ENCODE results near the gene NCL. TPM values are rescaled to one million over a fixed set of nuclear protein-coding genes. Genes with fewer than 3 reads are reported as not detected.

NCL gene
- total RNA-seq, 1 experiment from 2014 or later: 1,328 TPM

DNA sequence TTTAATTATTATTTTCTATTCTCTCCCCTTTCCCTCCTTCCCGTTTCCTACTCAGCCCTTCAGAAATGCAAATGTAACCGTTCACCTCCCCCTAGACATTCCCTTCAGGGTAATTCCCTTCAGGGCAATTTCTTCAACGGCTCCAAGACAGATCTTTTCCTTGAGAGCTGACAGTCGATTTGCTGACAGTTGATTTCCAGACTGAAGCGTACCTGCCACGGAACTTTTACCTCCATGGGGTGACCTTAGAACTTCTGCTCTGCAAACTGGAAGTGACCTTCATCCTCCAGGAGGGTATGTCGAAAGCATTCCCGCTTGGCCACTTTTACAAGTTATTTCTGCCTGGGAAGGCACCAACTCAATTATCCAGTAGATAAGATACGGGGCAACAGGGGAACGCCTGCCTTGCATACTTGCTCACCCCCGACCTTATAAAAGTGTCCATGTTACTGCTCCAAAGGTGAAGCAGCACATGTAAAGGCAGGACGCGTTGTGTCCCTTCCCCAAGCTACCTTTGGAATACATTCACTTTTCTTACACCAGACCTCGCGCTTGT is 50.3 kb downstream of the NCL start:
- Histone ChIP-seq H3K27me3 (replicated peaks; ENCODE audit: insufficient read depth, low read depth, low read length, poor library complexity) (no peaks in the 10 kb centered on the region), H3K4me3 (ENCODE audit: low read depth, low read length, poor library complexity, severe bottlenecking) (no peak overlapping the region), H3K36me3 (ENCODE audit: insufficient read depth, low read length, poor library complexity, severe bottlenecking) (no peaks in the 10 kb centered on the region), H3K9me3 (ENCODE audit: low read depth, low read length, poor library complexity, severe bottlenecking) (peaks cover 9% of the 10 kb centered on the region), H3K27ac (ENCODE audit: low read depth, low read length, poor library complexity, severe bottlenecking) (no peak overlapping the region), H3K4me1 (ENCODE audit: insufficient read depth, low read length, poor library complexity, severe bottlenecking) (no peaks in the 10 kb centered on the region)
- TF ChIP-seq, protein P1, sequence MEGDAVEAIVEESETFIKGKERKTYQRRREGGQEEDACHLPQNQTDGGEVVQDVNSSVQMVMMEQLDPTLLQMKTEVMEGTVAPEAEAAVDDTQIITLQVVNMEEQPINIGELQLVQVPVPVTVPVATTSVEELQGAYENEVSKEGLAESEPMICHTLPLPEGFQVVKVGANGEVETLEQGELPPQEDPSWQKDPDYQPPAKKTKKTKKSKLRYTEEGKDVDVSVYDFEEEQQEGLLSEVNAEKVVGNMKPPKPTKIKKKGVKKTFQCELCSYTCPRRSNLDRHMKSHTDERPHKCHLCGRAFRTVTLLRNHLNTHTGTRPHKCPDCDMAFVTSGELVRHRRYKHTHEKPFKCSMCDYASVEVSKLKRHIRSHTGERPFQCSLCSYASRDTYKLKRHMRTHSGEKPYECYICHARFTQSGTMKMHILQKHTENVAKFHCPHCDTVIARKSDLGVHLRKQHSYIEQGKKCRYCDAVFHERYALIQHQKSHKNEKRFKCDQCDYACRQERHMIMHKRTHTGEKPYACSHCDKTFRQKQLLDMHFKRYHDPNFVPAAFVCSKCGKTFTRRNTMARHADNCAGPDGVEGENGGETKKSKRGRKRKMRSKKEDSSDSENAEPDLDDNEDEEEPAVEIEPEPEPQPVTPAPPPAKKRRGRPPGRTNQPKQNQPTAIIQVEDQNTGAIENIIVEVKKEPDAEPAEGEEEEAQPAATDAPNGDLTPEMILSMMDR (conservative IDR thresholded peaks at IDR 0.05; ENCODE audit: low read depth, low read length): no peak
- no peak for TF ChIP-seq EZH2 (IDR thresholded peaks at IDR 0.05; ENCODE audit: borderline replicate concordance, low read depth, low read length, poor library complexity, severe bottlenecking)
- intact Hi-C loops (cut with micrococcal nuclease; ENCODE audit: unreplicated experiment): loop anchor here (5.0 kb wide), 3 partner anchors 117 to 312 kb away; no protein-coding TSS in a partner anchor
- DNase-seq (ENCODE audit: low spot score): no peak
- POLR2A ChIA-PET (ENCODE audit: low non-redundant PET): no interaction called here
- CTCF ChIA-PET: no interaction called here
- BruUV-seq (replicated peaks): no TSS peak

DNA sequence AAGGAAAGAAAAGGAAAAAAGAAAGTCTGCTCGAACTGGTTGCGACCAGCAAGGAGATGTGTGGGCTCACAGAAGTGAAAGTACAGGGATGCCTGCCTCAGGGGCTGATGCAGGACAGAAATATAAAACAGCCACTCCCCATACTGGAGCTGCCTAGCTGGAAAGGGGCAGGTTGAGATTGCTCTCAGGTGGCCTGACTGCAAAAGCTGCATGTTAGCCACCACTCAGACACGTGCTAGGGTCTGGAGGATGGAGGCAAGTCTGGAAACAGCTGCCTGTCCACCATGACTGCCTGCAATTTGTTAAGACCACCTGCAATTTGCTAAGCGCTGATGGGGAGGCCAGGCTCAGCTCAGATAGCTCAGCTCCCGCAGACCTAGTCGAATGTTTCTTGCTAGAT is 50.8 kb downstream of the NCL start:
- H3K4me3 ChIP-seq (ENCODE audit: low read depth, low read length, poor library complexity, severe bottlenecking): no peak overlapping the region
- intact Hi-C loops (cut with micrococcal nuclease; ENCODE audit: unreplicated experiment): loop anchor here (5.0 kb wide), 3 partner anchors 116 to 311 kb away; no protein-coding TSS in a partner anchor
- no TSS peak for BruUV-seq (replicated peaks)
- TF ChIP-seq EZH2 (IDR thresholded peaks at IDR 0.05; ENCODE audit: borderline replicate concordance, low read depth, low read length, poor library complexity, severe bottlenecking): no peak
- TF ChIP-seq, protein P1 (conservative IDR thresholded peaks at IDR 0.05; ENCODE audit: low read depth, low read length): no peak
- no peaks in the 10 kb centered on the region for H3K4me1 ChIP-seq (ENCODE audit: insufficient read depth, low read length, poor library complexity, severe bottlenecking)
- H3K36me3 ChIP-seq (ENCODE audit: insufficient read depth, low read length, poor library complexity, severe bottlenecking): no peaks in the 10 kb centered on the region
- POLR2A ChIA-PET (ENCODE audit: low non-redundant PET): no interaction called here
- H3K27me3 ChIP-seq (replicated peaks; ENCODE audit: insufficient read depth, low read depth, low read length, poor library complexity): no peaks in the 10 kb centered on the region
- CTCF ChIA-PET: no interaction called here
- H3K9me3 ChIP-seq (ENCODE audit: low read depth, low read length, poor library complexity, severe bottlenecking): peaks cover 9% of the 10 kb centered on the region
- no peak overlapping the region for H3K27ac ChIP-seq (ENCODE audit: low read depth, low read length, poor library complexity, severe bottlenecking)
- DNase-seq (ENCODE audit: low spot score): no peak

DNA sequence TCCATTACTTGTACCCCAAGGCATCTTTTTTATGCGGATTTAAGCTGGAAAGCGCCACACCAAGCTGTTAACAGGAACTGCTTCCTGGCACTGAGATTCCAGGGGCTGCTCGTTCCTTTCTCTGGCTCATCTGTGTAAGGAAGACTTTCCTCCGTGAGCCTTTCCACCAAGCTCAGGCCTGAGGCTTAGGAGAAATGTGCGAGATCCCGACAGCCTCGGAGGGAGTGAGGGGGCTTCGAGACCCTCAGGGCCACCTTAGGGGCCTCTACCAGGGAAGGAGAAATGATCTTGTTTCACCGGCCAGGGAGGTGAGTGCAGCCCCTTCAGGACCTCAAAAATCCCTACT is 51.7 kb downstream of the NCL start:
- intact Hi-C loops (cut with micrococcal nuclease; ENCODE audit: unreplicated experiment): loop anchor here (5.0 kb wide), 3 partner anchors 115 to 310 kb away; no protein-coding TSS in a partner anchor
- Histone ChIP-seq H3K36me3 (ENCODE audit: insufficient read depth, low read length, poor library complexity, severe bottlenecking) (no peaks in the 10 kb centered on the region), H3K9me3 (ENCODE audit: low read depth, low read length, poor library complexity, severe bottlenecking) (peaks cover 9% of the 10 kb centered on the region), H3K27me3 (replicated peaks; ENCODE audit: insufficient read depth, low read depth, low read length, poor library complexity) (no peaks in the 10 kb centered on the region), H3K27ac (ENCODE audit: low read depth, low read length, poor library complexity, severe bottlenecking) (no peak overlapping the region), H3K4me3 (ENCODE audit: low read depth, low read length, poor library complexity, severe bottlenecking) (peak overlapping the region; percentile 55), H3K4me1 (ENCODE audit: insufficient read depth, low read length, poor library complexity, severe bottlenecking) (no peaks in the 10 kb centered on the region)
- TF ChIP-seq, protein P1 (conservative IDR thresholded peaks at IDR 0.05; ENCODE audit: low read depth, low read length): 0 out of 2 replicates have a peak, but pooled peaks have one; percentile 5
- no peak for TF ChIP-seq EZH2 (IDR thresholded peaks at IDR 0.05; ENCODE audit: borderline replicate concordance, low read depth, low read length, poor library complexity, severe bottlenecking)
- DNase-seq (ENCODE audit: low spot score): no peak
- CTCF ChIA-PET: no interaction called here
- BruUV-seq (replicated peaks): no TSS peak
- POLR2A ChIA-PET (ENCODE audit: low non-redundant PET): no interaction called here

Data from A673 (cell line).